GM21529 (cell line): ENCODE results near the gene EIF3J.
A peak's percentile ranks its signal among the peaks of the same experiment; 100 is the strongest.
"Not testable (repeated sequence)": the region's sequence is repeated elsewhere in the genome, so short reads cannot be mapped to it uniquely, and the experiment has no call there.

Experiments
- ATAC-seq: cut with Tn5 transposase; IDR thresholded peaks from one replicate; pipeline ENCODE4 v1.9.1; 2021; ENCODE audit not compliant: unreplicated experiment

Gene EIF3J

DNA sequence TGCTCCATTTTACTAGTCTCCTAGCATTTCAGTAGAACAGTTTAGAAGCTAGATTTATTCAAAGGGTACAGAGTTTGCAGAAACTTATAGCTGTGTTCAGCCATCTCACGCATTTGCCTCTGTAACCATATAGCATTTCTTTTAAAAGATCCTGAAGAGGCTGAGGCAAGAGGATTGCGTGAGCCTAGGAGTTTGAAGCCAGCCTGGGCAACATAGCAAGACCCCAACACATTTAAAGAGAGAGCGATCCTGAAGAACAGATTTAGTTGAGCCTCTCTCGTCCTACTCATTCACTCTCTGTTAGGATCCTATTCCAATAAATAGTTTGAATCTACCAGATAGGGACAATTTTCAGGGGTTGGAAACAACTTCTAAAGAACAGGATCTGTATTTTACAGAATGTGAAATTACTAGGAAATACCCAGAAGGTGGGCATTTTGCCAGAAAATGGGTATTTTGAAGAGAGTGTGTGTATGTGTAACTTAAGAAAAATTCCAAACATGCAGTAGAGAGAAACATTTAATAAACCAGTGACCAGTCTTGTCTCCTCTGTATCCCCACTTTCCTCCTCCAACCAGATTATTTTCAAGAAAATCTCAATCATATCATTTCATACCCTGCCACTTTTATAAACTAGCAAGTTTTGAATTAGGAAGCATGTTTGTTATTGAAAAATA, 4.5 kb downstream of the EIF3J start:
- no peak for ATAC-seq

DNA sequence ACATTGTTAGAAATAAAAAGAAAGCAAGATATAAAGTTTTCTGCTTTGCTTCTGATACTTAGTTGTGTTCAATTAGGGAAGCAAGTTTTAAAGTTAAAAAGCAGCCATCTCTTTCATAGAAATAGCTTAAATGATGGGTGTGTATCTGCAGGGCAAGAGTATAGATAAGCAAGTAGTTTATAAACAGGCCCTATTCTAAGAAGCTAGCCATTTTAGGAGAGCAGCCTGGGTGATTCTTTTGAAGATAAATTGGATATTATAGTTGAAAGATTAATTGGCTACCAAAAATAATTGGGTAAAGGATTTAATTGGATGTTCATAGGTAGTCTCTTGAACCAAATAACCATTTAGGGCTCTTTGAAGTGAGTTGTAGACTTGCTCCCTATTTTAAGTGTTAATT, 5.6 kb downstream of the EIF3J start:
- no peak for ATAC-seq

DNA sequence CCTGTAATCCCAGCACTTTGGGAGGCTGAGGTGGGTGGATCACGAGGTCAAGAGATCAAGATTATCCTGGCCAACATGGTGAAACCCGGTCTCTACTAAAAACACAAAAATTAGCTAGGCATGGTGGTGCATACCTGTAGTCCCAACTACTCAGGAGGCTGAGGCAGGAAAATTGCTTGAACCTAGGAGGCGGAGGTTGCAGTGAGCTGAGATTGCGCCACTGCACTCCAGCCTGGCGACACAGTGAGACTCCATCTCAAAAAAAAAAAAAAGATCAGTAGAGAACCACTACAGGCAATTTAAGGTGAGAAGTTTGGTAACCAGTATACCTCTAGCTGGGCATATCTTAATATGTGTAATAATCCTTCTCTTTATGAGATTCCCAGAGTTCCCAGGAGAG, 7.8 kb downstream of the EIF3J start:
- ATAC-seq = not testable (repeated sequence)

DNA sequence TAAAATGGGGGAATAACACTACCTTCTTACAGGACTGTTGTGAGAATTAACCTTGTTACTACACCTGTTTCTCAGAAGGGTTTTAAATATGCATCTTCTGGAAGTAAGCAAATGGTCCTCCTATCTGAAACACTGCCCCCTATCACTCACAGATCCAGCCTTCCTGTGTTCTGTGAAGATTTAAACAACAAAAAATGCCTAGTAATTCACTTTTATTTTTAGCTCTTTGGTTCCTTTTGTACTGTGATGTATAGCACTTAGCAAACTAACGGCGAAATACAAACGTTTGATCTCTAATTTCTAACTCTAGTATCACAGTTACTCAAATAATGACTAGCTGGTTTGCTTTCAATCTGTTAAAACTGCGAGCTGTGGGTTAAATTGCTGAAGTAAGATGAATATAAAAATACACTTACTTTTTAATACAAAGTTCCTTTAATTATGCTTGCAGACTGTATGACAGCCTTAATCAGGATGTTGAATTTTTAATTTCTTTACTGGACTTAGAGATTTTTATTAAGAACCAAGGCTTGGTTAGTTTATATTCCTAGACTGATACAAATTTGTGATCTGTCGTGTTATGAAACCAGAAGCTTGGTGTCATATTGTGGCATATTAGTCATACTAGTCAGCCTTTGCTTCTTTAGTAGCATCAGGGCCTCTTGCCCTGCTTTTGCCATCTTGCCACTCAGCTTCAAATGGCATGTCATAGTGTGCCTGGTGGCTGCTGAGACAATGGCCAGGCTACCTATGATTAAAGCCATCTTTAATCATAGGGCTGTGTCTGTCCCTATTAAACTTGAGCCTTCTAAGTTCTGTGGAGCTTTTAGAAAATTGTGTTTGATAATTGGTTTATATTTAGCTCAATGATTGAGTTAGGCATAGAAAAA, 9.2 kb downstream of the EIF3J start:
- ATAC-seq = peak; percentile 72

DNA sequence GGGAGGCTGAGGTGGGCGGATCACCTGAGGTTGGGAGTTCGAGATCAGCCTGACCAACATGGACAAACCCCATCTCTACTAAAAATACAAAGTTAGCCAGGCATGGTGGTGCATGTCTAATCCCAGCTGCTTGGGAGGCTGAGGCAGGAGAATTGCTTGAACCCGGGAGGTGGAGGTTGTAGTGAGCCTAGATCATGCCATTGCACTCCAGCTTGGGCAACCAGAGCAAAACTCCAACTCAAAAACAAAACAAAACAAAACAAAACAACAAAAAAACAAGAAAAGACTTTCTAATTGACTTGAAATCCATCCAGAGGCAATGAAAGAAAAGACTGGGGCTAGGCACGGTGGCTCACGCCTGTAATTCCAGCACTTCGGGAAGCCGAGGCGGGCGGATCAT, 12.2 kb downstream of the EIF3J start:
- ATAC-seq = not testable (repeated sequence)

DNA sequence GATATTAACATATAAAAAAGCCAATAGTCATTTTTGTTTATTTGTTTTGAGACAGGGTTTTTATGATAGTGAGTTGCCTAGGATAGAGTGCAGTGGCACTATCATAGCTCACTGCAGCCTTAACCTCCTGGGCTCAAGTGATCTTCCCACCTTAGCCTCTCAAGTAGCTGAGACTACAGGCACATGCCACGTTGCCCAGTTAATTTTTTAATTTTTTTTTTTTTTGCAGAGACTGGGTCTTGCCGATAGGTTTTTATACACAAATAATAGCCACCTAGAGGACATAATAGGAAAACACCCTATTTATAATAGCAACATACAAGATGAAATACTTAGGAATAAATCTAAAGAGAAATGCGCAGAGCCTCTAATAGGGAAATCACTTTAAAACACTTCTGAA, 13.3 kb downstream of the EIF3J start:
- ATAC-seq = no peak

DNA sequence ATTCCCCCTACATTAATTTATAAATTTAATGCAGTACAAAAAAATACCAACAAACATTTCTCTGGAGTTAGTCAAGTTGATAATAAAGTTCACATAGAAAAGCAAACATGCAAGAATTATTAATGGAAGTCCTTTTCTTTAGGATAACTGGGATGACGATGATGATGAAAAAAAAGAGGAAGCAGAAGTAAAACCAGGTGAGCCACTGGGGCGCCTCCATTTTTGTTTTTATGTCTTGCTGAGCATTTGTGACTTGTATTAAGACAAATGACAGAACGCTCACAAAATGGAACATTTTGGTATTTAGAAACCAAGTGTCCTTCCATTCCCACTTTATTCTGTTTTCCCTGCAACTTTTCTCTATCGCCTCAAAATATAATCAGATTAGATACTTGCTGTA, 13.8 kb downstream of the EIF3J start:
- ATAC-seq = no peak

DNA sequence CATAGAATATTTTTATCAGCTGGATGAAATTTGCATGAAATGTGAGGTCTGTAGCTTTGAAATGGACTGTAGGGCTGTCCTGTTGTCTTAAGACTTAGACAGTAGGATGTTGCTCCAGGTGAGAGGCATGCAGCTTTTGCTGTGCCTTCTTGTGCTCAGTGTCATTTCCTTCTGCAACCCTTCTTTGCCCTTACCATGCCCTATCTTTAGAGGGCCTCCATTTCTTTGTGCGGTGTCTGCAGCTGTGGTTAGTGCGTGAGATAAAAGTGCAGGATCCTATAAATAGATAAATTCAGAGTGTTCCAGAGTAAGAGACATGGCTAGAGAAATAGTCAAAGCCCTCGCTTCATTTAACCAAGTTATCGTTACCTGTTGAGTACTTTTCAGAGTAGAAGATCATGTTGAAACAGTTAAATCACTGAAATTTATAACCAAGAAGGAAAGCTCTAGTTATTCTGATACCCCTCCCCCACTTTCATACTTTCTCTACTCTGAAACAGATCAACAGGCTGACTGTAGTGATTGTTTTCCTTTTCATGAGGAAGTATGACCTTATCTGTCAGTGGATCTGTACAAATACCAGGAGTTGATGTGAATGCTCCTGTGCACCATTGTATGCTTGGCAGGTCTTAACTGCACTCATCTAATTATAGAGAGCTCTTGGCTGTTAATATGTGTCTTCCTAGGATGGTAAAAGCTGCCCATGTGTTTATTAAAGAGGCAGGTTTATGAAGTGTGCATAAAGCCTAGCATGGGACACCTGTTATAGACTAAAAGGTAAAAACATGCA, 18.2 kb downstream of the EIF3J start:
- ATAC-seq = no peak

DNA sequence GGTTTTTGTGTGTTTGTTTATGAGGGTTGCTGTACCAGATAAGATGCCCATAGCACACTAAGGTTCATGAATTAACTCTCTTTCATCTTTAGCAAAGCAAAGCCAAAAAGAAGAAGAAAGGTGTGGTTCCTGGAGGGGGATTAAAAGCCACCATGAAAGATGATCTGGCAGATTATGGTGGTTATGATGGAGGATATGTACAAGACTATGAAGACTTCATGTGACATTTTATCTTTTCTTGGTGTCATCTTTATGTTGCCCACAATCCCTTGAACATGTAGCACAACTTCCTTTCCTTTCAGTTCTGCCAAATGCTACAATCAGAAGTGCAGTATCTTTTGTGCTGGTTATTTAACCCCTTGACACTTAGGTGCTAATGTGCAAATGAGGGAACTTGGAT, 24.0 kb downstream of the EIF3J start:
- not testable (repeated sequence) for ATAC-seq

DNA sequence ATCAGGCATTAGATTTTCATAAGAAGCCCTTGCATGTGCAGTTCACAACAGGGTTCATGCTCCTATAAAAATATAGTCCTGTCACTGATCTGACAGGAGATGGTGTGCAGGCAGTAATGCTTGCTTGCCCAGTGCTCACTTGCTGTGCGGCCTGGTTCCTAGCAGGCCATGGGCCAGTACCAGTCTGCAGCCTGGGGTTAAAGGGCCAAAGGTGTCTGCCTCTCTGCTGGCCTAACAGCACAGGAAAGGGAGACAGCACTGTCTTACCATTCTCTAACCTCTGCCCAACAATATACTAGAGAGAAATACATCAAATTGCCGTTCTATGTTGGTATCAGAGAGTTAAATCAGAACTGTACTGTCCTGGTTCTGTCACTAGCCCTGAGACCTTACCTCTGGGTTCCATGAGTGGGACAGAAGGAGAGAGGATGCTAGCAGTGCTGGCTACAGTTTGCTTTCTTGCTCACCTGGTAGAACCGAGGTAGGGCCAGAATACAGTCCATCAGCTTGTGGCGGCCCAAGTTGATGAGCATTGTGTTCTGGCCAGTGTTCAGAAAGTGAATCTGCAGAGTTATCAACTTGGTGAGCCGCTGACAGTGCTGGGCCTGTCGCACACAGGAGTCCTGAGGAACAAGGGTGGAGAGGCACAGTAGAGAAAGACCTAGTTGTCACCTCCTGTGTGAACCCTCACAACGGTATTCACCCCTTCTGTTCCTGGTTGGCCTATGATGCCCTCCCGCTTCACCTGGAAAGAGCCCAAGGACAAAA, 28.6 kb downstream of the EIF3J start:
- no peak for ATAC-seq

DNA sequence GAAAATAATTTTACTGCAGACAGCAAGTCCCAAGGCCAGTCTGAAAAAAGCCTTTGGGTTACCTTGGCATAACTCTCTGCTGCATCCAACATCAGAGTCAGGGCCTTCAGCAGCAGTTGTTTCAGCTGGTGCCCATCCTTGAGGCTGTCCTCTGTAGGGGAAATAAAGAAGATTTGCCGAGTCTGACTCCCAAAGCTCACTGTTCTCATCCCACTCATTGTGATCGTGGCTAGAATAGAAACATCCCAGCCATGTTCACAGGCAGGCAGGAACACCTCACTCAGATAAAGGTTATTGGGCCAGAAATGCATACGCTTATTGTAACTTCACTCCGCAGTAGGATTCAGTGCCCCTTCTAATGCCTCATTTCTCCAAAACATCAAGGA, 29.2 kb downstream of the EIF3J start:
- ATAC-seq = no peak

DNA sequence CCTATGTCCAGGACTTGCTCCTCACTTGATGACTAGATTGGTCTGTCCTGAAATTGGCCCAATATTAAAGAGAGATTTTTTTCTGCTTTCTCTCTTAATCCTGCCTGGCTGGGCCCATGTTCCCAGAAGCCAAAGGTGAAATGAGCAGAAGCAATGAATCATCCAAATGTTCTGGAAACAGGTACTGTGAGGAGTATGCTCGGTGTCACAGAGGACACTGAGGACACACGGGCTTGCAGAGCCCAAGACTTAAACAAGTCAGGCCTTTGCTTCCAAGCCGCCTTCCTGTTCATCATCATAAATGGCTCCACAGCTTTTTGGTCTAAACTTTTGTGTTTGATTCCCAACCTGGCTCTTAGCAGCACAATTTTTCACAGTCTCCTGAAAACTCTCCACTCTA, 31.4 kb downstream of the EIF3J start:
- ATAC-seq = no peak

DNA sequence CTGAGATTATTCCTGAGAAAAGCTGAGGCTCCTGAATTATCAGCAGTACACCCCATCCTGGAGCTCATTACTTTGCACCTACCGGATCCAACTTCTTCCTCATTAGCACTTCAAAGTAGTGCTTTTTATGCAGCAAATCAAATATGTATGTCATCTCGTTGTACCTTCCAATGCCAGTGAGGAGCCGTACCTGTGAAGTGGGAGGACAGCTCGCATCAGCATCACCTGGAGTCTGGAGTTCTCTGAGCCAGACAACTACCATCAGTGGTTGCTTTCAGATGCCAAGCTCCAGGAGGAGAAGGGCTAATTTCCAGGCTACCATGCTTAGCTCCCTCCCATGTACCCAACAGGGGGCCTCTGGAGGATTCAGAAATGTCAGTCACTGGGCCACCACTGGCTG, 32.4 kb downstream of the EIF3J start:
- ATAC-seq = no peak

DNA sequence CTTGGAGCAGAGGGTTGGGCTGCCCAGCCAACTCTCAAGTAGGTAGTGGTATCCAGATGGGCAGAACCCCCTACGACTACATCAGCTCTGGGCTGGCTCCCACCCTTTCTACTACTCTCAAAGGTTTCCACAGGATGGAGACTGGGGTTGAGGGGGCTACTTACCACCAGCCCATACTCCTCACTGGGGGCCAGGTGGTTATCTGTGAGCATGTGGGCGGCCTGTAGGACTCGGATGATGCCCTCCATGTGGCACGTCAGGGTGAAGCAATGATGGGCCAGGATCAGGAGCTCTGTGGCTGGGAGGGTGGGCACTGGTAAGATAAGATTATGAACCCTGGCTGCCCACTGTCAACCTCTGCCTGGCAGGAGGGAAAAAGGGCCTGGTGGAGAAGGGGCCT, 33.4 kb downstream of the EIF3J start:
- no peak for ATAC-seq

DNA sequence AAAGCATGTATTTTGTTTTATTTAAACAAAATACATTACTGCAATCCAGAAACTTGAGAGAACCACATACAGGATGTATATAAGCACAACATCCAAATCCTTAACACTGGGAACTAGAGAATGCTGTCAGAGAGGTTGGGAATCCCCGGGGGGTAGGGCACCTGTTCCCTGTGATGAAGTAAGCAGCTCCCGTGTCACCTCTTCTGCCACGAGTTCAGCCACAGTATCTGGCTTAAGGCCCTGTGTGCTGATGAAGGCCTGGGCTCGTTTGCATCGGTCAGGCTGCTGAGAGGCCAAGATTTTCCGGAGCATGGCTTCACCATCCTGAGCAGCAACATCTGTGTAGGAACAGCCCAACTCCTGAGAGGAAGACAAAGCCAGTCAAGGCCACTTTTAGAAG, 36.4 kb downstream of the EIF3J start:
- ATAC-seq = no peak

DNA sequence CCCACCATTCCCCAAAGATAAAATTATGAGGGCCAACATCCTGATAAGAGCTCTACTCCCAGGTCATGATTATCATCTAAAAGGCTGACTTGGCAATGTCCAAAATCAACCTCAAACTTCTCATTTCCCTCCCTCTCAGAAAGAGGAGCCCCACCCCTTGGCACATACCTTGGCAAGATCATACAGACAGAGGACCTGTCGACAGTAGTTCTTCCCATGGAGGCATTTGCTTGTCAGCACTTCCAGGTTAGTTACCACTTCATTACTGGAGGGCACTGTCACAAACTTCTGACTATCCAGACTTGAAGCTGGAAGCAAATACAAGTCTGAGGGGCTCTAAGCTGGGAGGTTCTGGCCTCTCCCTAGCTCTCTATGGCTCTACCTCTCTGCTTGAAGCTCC, 37.8 kb downstream of the EIF3J start:
- no peak for ATAC-seq

DNA sequence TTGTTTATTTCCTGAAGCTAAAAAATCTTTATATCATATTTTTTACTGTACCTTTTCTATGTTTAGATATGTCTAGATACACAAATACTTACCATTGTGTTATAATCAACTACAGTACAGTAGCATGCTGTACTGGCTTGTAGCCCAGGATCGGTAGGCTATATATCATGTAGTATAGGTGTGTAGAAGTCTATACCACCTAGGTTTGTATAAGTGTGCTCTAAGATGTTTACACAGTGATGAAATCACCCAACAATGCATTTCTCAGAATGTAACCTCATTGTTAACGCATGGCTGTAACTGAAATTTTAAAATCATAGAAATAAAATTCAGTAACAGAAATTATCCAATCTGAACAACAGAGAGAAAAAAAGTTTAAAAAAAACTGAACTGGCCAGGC, 43.2 kb downstream of the EIF3J start:
- no peak for ATAC-seq

DNA sequence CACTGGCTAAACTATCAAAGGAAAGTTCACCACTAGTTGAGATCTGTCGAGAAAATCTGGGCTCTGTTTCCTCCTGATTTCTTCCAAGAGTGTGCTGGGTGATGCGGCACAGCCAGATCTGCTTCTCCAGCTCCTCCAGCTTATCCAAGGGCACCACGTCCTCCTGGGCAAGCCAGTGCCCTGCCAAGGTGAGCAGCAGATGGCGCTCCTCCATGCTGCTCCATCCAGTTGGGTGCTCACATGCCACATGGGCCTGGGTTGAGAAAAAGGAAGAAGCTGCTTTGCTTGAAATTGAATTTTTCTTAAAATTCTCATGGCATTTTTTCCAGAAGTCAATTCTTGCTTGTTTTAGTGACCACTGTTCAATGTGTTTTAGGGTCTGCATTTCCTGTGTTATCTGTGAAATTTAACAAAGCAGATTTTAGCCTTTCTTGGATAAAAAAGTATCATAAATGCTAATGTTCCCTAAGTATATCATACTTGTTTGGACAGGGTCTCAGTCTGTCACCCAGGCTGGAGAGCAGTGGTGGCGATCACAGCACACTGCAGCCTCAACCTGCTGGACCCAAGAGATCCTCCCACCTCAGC, 47.3 kb downstream of the EIF3J start:
- no peak for ATAC-seq

DNA sequence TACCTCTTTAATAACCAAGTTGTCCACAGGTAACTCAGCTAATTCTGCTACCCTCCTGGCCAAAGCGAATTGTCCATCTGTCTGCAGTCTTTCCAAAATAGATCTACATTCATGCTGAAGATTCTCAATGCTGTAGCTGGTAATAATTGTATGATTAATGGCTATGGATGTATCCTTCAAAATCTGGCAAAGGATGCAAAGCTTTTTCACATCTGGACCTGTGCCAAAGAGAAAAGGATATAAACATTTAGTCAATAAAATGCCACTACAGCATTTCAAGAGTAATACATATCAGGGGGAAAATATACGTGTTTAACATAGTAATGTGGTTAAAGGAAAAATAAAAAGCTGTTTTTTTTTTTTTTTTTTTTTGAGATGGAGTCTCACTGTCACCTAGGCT, 48.7 kb downstream of the EIF3J start:
- no peak for ATAC-seq

DNA sequence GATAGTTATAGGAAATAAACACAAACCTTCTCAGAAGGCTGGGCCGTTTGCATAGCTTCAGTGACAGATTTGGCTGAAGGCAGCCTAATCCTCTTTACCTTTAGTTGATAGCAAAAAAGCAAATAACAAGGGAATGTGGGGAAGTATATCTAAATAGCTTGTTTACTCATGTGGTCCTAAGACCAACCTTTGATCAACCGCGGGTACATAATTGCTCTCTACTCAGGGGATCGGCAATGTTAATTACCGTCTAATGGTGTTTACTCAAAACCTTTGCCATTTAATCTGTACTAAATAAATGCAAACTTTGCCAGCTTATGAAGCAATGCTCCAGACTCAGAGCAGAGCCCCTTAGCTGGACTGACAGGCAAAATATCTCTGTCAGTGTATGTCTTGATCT, 51.6 kb downstream of the EIF3J start:
- no peak for ATAC-seq

DNA sequence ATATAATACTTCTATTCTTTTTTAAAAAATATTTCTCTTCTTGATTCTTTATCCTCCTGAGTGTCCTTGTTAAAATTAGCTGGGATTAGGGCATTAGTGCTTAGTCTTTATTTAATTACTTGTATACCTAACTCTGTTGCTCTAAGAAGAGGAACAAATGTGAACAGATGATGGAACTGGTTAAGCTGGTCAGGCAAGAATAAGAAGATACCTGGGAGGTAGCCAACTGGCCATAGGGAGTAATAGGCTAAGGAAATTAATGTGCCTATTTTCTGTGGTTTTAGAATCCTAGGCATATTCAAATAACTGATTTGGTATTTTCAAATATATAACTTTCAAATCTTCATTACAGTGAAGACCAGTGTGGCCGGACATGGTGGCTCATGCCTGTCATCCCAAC, 54.4 kb downstream of the EIF3J start:
- no peak for ATAC-seq
